Epithelial cell of proximal tubule (primary cell): ENCODE measurements around the gene HERC5. TPM values are rescaled to one million over a fixed set of nuclear protein-coding genes. Genes with fewer than 3 reads are reported as not detected.

Experiments used
- DNase-seq: peaks from one replicate; pipeline ENCODE4 v3.0.0-alpha.2; 2011; ENCODE audit warnings: low read depth
- H3K4me3 ChIP-seq: 2 replicates; pipeline ENCODE4 v1.5.1; 2011; ENCODE audit warnings: low read depth, mild to moderate bottlenecking, low read length
- total RNA-seq: library from RNA; depleted of rRNA; stranded (reverse); fragments of >200 nt; gene quantifications from 2 replicates; pipeline ENCODE4 v1.2.3, GENCODE V29; 2015
- TF ChIP-seq, protein P1 (sequence below): conservative IDR thresholded peaks from 2 replicates; pipeline ENCODE4 v1.5.1; 2012; ENCODE audit warnings: low read depth, mild to moderate bottlenecking, low read length

Gene HERC5
- total RNA-seq = 1.2 and 2.0 TPM in 2 replicates

DNA sequence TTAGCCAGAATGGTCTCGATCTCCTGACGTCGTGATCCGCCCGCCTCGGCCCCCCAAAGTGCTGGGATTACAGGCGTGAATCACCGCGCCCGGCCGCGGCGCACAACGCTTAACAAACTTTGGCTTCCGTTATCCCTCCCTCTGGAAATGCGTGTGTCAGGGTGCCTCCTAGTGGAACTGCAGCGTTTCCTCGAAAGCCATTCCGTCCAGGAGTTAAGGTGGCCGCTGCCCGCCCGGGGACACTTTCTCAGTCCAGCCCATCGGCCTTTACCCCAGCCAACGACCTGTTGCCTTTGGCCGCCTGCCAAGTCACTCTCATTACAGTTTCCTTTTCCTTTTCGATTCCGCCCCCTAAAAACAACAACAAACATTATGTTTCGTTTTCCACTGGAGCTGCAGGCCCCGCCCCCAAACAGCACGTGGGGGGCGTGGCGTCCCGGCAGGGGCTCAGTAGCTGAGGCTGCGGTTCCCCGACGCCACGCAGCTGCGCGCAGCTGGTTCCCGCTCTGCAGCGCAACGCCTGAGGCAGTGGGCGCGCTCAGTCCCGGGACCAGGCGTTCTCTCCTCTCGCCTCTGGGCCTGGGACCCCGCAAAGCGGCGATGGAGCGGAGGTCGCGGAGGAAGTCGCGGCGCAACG is at the start of gene HERC5:
Gene HERC5 (plus strand): TSS at position 450 of the 637 bp plus-strand sequence. CDS start 151 bp downstream, at position 601.
- H3K4me3 ChIP-seq = peak within 1 kb of the TSS; percentile 58
- TF ChIP-seq, protein P1, sequence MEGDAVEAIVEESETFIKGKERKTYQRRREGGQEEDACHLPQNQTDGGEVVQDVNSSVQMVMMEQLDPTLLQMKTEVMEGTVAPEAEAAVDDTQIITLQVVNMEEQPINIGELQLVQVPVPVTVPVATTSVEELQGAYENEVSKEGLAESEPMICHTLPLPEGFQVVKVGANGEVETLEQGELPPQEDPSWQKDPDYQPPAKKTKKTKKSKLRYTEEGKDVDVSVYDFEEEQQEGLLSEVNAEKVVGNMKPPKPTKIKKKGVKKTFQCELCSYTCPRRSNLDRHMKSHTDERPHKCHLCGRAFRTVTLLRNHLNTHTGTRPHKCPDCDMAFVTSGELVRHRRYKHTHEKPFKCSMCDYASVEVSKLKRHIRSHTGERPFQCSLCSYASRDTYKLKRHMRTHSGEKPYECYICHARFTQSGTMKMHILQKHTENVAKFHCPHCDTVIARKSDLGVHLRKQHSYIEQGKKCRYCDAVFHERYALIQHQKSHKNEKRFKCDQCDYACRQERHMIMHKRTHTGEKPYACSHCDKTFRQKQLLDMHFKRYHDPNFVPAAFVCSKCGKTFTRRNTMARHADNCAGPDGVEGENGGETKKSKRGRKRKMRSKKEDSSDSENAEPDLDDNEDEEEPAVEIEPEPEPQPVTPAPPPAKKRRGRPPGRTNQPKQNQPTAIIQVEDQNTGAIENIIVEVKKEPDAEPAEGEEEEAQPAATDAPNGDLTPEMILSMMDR = peak; percentile 71
- DNase-seq = peak; percentile 76

DNA sequence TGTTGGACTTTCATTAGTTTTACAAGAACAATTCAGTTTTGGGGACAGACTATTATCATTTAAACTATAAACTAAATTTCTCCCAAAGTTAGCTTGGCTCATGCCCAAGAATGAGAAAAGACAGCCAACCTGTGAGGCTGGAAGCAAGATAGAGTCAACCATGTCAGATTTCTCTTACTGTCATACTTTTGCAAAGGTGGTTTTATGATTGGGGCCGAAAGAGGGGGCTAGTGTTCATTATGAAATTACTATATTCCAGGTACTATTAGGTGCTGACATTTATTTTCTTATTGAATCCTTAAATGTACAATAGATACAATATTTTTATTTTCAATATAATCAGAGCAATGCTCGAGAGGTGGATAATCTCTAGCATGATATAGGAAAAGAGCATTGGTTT is 47.7 kb upstream of the HERC5 start:
- TF ChIP-seq, protein P1 = no peak
- no peak overlapping the region for H3K4me3 ChIP-seq
- DNase-seq = no peak

DNA sequence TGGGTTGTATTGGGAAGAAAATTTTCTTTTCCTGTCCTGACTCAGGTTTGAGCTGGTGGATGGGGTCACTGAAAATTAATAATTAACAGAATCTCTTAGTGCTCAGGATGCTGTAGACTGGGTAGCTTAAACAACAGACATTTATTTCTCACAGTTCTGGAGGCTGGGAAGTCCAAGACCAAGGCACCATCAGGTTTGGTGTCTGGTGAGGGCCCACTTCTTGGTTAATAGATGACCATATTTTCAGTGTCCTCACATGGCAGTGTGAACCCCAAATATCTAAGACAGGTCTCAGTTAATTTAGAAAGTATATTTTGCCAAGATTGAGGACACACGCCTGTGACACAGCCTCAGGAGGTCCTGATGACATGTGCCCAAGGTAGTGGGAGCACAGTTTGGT is 47.1 kb upstream of the HERC5 start:
- DNase-seq = no peak

DNA sequence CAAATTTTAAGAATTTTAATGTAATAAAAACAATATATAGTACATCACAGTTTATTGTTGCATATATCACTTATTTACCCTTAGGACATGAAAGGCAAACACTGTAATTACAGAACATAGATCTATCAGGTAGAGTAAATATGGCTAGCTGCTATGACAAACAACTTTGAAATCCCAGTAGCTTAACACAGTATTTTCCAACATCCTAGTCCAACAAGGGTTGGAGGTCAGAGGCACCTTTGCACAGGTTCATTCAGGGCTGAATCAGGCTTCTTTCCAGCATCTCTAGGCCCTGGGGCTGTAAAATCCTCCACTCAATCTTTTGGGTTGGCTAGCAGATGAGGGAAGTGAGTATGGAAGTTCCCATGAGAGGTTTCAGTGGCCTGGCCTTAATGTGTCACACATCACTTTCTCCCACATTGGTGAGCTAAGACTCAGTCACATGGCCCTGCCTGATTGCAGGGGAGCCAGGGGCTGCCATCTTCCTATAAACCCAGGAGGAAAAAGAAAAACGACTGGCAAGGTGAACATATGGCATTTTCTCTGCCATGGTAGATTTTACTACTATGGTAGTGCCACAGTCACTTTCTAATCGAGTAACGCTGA is 45.3 kb upstream of the HERC5 start:
- TF ChIP-seq, protein P1 = no peak

More for the DNA sequence above, 47.1 kb upstream of the HERC5 start:
- TF ChIP-seq, protein P1 = no peak
- no peak overlapping the region for H3K4me3 ChIP-seq

DNA sequence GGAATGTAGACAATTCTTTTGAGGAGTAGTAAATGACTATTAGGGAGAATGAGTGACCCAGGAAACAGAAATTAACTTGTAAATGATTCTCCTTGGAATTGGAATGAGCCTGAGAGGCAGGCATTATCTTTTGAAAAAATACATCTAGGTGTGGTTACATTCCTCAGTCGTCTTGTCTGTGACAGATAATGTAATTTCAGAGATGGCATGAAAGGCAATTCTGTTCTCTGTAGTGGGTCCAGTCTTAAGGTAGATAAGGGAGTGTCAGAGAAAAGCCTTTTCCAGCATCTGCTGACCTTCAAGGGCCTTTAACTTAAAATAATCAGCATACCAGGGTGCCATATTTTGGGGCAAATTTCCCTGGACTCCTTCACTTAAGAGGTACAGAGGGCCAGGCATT is 43.1 kb upstream of the HERC5 start:
- DNase-seq = no peak
- no peak overlapping the region for H3K4me3 ChIP-seq
- TF ChIP-seq, protein P1 = no peak

More for the DNA sequence above, 45.3 kb upstream of the HERC5 start:
- no peak overlapping the region for H3K4me3 ChIP-seq
- DNase-seq = no peak

DNA sequence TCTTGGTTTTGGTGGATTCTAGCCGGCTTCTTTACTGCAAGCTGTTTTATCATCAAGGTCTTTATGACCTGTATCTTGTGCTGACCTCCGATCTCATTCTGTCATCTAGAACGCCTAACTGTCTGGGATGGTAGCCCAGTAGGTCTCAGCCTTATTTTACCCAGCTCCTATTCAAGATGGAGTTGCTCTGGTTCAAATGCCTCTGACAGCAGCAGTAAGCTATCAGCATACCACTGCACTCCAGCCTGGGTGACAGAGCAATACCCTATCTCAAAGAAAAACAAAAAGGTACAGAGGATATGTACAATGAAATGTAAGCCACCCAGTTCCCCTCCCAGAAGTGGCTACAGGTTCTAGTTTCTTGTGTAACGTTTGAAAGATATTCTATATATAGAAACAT is 42.2 kb upstream of the HERC5 start:
- no peak overlapping the region for H3K4me3 ChIP-seq
- no peak for DNase-seq
- TF ChIP-seq, protein P1 = no peak

DNA sequence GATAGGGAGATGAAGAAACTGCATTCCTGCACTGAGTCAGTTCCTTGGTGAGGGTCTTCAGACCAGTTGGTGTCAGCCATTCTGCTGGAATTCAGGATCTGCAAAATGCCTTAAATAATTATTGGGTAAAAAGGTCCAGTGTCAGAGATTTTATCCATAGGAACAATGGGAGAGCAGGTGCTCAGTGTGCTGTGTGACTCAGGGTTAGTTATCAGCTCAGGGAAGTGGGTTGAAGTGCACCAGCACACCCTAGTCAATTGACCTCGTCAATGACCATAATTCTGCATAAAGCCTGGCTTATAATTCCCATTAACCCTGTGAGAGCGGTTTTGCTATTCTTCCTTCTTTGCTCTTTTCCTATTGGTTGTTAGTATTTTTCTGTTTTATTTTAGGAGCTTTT is 40.9 kb upstream of the HERC5 start:
- H3K4me3 ChIP-seq = no peak overlapping the region
- DNase-seq = no peak
- TF ChIP-seq, protein P1 = no peak
